GM18868 (cell line): ENCODE data around the gene CADM2.

Experiments used
- ATAC-seq: cut with Tn5 transposase; IDR thresholded peaks from one replicate; pipeline ENCODE4 v1.9.1; 2021; ENCODE audit warnings: mild to moderate bottlenecking, moderate library complexity; ENCODE audit not compliant: unreplicated experiment

The CADM2 gene

DNA sequence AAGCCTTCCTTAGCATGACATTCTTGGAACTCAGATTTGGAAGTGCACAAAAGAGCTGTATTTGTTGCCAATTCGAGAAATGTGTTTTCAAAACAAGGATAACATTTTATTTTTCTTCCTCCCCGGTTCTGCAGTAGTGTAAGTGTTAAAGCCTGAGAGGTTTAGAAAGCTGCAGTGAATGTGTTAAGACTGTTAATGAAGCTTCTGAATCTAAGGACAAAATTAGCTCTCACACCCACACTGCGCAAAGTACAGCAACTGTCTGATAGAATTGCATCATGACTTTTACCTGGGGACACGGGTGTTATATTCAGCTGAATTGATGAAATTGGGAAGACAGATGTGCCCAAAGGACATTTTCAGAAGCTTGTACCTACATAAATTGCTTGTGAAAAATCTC is 344.4 kb downstream of the CADM2 start:
- ATAC-seq, result no peak

DNA sequence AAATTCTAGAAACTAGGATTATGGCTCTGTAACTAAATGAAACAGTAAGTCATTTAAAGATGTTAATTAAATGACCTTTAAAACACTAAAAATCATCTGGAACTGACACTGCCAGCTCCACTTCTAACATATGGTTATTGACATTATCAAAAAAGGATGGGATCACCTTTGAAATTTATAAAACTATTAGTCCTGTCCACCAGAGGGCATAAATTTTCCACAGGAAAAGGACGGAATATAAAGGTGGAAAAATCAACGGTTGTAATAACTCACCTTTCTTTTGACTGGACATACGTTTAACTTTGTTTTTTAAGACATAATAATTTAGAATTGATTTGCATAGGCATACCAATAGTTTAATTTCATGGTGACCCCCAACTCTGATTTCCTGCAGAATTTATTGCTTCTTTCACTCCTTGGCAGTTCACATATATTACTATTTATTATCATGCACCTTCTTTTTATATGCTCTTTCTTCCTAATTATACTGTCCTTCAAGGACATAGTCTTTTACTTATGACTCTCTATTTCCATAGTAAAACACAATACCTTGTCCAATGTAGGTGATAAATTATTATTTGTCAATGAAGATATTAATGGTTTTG is 345.7 kb downstream of the CADM2 start:
- no peak for ATAC-seq

DNA sequence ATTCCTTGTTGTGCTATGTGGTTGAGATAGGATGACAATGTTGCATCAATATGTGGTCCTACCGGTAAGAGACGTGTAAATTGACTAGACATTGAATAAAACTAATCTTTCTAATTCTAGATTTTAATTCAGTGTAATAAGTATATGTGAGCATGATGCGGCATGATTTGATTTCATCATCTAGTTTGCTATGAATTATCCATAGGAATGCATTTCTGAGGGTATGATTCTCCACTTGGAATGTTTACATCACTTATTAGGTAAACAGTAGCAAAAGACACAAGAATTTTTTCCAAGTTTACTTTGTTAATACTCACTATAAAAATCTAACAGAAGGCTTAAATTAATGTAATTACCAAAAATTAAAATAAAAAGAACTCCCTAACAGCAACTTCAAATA is 353.5 kb downstream of the CADM2 start:
- ATAC-seq, result no peak

DNA sequence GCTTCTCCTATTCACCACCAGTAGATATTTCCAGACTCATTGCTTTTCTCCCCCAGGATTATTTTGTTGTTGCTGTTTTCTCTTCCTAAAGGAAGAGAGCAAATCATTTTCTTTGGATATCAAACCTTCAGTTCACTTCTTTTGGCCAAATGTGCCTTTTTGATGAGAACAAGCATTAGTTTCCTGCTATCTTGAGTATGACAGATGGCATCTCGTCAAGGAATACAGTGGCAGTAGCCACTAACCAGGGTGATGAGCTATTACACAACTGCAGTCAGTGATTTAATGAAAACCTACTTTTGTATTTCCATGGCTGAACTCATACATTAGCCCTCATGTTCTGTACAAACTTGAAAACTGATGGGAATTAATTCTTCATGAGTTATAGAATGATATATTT is 354.6 kb downstream of the CADM2 start:
- ATAC-seq, result no peak

DNA sequence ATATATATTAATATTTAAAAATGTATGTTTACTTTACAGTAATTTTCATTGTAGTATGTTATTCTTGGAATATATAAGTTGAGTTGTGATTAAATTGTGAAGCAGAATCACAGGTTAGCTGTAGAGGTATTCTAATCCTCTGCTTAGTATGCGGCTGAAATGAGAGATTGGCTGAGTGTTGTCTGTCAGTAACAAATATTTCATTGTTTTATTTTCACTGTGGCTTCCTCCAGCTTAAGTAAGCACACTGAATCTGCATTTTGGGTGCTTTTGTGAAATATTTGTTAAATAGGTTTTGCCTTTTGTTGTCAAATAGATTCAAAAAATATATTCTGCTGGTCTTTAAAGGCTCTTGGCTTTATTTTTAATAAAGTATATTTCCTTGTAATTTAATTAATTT is 357.5 kb downstream of the CADM2 start:
- ATAC-seq, result no peak

DNA sequence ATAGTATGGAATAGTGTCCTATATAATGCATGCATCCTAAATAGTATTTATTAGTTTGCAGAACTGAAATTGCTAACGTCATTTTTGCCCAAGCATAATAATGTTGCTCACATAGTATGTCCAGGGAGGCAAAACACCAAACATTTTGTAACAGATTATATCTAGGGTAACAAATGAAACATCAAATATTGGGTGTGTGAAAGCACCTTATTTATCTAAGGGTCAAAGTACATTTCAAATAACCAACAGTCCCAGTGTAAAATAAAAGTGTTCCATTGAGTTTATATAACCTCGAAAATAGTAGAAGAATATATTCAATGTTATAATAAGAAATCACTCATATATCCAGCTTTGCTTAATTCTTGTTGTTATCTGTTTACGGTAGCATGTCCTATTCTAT is 363.1 kb downstream of the CADM2 start:
- ATAC-seq, result no peak

DNA sequence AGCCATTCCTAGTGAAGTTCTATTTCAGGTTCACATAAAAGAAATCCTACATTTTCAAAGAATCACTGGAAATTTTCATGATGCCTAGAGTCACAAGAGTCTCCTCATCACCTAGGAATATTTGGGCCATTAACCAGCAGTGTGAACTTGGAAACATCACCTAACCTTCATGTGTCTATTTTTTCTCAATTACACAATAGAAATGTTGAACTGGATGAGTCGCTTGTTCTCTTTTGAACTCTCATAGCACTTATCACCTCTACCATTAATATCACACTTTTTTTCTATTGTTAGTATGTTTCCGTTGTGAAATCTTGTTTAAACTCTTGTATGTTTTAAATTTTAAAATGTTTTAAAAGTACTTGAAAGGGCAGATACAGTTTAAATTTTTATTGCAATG is 371.3 kb downstream of the CADM2 start:
- ATAC-seq, result no peak

DNA sequence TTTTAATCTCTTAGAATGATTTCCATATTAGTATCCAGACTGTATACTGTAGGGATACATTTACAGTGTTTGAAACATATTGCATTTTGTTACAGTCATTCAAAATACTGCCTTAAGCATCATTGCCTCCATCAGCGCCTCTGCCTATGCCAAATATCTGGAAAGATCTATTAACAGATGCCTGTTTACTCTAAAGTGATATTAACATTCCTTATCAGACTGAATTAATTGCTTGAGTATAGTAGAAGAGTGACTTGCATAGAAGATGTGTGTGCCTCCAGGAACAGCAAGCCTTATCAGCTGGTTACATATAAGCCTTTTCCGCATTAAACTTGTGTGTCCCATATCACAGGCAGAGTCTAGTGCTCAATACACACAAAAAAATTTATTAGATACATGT is 379.1 kb downstream of the CADM2 start:
- no peak for ATAC-seq

DNA sequence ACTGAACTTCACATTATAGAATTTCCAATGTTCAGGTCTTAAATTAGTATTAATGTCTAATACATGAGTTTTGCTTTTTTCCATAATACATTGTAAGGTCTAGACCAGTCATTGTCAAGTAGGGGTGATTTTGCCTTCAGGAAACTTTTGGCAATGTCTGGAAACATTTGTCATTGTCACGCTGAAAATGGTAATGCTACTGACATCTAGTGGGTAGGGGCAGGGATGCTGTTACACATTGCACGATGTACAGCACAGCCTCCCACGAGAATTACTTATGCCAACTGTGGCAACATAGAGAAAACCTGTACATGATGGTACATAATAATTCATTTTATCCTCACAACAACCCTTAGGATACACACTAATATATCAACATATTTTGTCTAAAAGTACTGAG is 384.1 kb downstream of the CADM2 start:
- peak; percentile 84 for ATAC-seq

DNA sequence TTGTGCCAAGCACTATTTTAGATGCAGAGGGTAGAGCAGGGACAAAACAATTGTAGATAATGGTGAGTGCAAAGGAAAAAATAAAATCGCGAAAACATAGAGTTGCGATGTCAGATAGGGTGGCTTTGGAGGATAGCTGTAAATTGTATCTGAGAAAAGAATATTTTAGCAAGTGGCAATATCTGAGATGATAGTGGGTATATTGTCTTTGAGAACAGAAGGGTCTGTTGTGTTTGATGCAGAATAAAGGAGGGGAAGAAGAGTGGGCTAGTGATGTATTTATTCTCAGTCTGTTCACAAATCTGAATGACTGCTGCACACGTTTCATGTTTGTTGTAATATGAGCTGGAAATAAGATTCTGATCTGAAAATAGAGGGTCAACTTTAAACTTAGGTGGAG is 396.8 kb downstream of the CADM2 start:
- no peak for ATAC-seq

DNA sequence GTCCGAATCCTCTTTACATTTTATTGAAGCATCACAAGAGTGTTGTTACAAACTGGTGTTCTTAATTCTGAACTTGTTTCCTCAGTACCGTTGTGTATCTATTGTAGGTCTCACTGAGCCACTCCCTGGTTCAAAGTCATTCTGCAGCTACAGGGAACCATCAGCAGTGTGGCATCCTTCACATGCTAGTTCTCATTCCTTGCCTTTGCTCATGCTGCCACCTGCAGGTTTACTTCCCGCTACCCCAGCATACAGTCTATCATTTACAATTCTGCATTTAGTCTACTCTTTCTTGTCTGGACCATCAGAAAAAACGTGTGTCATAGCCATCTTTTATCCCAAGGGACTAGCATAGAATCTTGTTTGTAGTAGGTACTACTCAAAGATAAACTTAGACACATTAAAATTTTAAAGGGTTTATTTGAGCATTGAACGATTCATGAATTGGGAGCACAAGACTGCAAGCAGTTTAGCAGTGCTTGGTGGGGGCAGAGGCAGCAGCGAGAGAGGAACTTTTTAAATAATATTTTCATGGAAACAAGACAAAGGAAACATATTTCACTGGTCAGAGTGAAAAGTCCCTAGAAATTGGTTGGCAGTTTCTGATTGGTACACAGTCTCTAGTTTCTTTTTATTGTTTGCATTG is 402.1 kb downstream of the CADM2 start:
- ATAC-seq, result peak; percentile 95

DNA sequence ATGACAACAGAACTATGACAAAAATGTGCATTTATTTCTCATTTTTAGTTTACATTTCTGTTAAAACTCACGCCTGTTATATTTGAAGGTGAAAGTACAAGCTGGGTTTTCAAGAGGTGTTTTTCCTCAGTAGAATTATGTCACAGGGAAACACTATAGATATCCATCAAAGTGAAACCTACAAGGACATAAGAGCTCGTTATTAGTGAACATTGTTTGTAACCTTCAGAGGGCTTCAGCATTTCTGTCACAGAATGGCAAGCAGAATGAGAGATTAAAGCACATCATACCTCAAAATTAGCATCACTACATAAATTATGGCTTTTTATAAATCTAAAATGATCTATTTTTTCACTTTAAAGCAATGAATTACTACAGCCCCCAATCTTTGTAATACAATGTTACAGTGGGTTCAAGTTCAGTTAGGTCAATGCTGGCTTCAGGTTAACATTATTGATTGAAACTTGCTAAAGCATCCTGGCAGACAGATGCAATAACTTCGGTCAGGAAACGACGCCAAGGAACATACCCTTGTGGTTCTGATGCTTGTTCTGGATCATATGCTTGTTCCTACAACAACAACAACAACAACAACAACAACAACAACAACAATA is 405.6 kb downstream of the CADM2 start:
- no peak for ATAC-seq

DNA sequence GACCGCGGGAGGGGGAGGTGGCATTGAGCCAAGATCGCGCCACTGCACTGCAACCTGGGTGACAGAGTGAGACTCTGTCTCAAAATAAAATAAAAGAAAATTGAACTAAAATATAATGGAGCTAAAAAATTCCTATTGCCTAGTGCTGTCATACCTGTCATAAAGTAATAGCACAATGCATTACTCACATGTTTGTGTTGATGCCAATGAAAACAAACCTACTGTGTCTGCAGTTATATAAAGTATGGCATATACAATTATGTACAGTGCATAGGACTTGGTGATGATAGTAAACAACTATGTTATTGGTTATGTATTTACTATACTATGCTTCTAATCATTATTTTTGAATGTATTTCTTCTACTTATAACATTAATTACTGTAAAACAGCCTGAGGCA is 411.6 kb downstream of the CADM2 start:
- no peak for ATAC-seq

DNA sequence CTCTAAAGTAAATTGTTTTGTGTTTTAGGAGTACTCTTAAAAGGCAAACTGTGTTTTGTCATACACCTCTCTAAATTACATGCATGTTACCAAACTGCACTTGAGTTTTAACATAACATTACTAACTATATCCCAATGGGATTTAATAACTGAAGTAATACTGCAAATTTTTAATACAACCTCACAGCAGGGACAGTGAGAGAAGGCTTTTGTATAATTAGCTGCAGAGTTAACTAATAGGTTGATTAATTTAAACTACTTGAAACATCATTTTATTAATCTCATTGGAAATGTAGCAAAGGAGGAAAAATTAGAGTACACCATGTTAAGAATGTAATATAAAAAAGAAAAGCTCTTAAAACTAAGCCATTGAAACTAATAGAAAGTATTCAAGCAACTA is 417.3 kb downstream of the CADM2 start:
- no peak for ATAC-seq

DNA sequence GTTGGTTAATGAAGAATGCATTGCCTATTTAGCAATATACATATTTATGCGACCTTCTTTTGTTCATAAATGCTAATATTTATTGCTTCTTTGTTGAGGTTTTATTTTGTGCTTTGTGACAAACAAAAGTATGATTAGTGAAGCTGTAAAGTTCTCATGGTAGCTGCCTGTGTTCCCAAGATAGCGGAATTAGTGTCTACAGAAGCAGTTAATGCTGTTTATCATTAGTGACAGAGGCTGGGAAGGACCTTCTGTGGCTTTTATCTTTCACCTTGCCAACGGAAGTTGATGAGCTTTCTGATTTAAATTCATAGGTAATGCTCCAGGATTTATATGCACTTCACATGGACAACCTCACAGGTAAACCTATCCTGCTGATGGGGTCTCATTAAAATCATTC is 418.3 kb downstream of the CADM2 start:
- no peak for ATAC-seq

DNA sequence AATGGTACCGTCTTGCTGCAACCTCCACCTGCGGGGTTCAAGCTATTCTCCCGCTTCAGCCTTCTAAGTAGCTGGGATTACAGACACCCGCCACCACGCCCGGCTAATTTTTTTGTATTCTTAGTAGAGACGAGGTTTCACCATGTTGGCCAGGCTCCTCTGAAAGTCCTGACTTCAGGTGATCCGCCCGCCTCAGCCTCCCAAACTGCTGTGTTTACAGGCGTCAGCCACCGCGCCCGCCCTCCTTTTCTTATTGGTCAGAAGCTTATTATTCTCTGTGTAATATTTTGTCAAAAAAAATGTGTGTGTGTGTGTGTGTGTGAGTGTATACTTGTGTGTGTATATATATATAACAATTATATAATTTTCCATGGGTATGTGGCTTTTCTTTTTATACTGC is 425.6 kb downstream of the CADM2 start:
- ATAC-seq, result no peak

DNA sequence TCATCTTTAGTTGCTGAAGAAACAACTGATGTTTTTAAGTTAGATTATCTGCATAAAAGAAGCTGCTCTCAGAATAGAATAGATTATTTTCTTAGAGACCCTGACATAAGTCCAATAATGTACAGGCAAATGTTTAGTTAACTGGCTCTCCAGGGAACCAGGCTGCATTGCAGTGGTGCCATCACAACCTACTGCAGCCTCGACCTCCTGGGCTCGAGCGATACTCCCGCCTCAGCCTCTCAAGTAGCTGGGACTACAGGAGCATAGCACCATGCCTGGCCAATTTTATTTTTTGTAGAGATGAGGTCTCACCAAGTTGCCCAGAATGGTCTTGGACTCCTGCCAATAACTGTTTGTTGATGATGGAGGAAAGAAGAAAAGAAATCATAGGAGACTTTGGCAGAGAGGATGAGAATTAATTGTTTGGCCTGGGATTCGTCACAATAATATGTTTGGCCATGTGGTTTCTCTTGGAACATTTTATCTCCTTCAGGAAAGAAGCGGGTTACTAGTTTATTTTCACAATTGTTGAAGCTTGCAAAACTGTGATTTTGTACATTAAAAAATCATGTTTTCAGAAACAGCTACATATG is 429.2 kb downstream of the CADM2 start:
- no peak for ATAC-seq

DNA sequence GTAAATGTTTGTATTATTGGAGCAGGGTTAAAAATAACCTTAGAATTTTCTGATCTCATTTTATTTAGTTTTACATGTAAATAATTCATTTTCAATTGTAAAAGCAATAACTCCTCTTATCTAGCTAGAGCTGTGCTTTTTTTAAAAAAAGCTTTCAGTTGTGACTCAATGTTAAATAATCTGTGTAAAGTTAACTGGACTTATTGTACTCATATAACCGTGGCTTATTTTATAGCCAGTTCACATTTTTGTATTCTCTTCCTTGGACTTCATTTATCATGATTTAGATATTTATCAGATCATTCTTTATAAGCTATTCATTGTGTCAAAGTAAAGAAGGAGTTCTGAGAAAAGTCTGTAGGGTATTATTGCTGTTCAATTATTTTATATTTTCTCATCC is 435.6 kb downstream of the CADM2 start:
- no peak for ATAC-seq

DNA sequence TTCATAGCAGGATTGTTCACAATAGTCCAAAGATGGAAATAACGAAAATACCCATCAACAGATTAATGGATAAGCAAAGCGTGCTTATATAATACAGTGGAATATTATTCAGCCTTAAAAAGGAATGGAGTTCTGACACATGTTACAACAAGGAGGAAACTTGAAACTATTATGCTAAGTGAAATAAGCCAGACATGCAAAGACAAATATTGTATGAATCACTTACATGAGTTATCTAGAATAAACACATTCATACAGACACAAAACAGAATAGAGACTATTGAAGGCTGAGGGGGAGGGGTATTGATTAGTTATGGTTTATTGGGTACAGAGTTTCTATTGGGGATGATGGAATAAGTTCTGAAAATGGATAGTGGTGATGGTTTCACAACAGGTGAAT is 438.6 kb downstream of the CADM2 start:
- ATAC-seq, result no peak

DNA sequence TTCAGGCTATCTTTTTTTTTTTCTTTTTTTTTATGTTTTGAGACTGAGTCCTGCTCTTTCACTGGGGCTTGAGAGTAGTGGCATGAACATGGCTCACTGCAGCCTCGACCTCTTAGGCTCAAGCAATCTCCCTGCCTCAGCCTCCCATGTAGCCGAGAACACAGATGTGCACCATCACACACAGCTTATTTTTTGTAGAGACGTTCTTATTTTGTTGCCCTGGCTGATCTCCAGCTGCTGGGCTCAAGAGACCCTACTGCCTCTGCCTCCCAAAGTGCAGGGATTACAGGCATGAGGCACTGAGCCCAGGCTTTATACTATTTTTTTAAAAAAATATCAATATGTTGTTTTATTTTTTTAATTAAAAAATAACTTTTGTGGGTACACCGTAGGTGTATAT is 467.3 kb downstream of the CADM2 start:
- no peak for ATAC-seq

DNA sequence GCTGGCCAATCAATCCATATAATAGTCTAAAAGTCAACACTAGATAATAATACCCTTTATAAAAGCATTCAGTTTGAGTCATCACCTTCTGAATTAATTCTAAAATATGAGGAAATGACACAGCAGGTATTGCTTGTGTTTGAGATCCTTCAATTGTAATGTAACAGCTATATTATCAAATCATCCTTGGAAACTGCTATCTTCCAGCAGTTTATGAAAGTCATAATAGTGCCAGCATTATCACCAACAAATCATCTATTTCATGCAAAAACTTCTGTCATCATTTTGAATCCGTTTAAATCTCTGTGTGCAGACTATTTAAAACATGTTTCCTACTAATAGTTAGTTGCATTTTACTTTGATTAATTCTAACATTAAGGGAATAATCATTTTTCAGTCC is 468.7 kb downstream of the CADM2 start:
- no peak for ATAC-seq

DNA sequence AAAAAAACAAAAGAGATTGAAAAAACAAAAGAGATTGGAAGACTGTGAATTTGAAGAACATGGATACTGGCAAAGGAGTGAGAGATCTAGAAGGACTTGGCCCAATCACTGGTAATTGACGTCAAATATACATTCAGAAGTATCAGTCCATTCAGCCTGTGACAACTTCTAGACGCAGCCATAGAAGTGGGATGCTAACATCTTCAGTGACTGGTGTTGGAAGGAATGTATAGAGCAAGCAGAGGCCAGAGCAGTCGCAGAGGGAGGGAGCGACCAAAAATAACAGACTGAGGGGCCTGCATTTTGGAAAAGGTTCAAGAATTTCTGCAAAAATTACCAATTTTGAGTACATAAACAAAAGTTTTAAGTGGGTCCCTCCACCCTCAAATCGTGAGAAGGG is 473.3 kb downstream of the CADM2 start:
- ATAC-seq, result no peak
